ACHN (cell line): ENCODE measurements around the gene OR2G2.

Source experiments
- DNase-seq: peaks from one replicate; pipeline ENCODE4 v3.0.0-alpha.2; 2015
- in situ Hi-C: cut with HindIII; loops from 2 replicates; pipeline ENCODE4 v1.10.0; 2017; ENCODE audit warnings: low sequenced_read_pairs, low pct_ligation_motif_present, low pct_unique_long_range_greater_than_20kb

Gene OR2G2, protein sequence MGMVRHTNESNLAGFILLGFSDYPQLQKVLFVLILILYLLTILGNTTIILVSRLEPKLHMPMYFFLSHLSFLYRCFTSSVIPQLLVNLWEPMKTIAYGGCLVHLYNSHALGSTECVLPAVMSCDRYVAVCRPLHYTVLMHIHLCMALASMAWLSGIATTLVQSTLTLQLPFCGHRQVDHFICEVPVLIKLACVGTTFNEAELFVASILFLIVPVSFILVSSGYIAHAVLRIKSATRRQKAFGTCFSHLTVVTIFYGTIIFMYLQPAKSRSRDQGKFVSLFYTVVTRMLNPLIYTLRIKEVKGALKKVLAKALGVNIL

DNA sequence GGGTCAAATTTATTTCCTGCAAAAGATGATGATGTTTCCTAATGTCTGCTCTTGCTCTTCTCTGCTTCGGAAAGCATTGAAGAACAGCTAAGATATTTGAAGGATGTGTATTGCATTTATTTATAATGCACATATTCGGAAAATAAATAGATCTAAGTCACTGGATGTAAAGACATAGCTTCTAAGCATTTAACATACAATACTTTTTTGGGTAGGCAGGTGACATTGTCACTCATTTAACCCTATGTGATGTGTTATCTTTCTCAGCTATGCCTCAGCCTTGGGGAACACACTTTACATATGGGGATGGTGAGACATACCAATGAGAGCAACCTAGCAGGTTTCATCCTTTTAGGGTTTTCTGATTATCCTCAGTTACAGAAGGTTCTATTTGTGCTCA is at the start of gene OR2G2:
Gene OR2G2 (plus strand): TSS at position 301 of the 400 bp plus-strand sequence. CDS start 0 bp downstream, at position 301.
- in situ Hi-C loops: no loop called here
- no peak for DNase-seq

DNA sequence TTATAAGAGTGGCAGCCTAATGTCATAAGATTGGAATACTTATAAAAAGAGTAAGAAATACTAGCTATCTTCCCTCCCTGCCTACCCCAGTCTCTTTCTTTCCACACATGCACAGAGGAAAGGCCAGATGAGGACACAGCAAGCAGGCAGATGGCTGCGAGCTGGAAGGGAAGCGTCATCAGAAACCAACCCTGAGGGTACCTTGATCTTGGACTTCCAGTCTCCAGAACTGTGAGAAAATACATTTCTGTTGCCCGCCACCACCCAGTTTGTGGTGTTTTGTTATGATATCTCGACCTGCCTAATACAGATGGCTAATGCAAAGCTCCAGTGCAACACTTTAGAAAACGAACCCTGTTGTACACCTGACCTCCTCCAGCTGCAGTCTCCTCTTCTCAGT is 49.6 kb upstream of the OR2G2 start:
- in situ Hi-C loops: no loop called here
- DNase-seq: no peak

DNA sequence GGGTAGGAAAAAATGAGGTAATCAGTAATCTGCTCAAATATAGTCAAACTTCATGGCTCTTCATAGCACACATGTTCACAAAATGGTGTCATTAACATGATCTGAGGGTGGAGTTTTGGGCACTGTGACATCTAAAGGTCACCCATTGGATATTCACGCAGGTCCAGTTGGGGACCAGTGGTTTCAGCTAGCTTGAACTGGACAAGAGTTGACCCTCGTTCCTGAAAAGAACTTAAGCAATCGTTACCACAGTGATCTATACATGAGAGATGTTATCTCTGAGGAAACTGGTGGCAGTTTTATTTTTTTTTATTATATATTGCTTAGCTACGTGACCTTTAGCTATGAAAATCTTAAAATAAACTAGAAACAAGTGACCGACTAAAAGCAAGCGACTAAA is 48.9 kb upstream of the OR2G2 start:
- DNase-seq: no peak
- in situ Hi-C loops: no loop called here

DNA sequence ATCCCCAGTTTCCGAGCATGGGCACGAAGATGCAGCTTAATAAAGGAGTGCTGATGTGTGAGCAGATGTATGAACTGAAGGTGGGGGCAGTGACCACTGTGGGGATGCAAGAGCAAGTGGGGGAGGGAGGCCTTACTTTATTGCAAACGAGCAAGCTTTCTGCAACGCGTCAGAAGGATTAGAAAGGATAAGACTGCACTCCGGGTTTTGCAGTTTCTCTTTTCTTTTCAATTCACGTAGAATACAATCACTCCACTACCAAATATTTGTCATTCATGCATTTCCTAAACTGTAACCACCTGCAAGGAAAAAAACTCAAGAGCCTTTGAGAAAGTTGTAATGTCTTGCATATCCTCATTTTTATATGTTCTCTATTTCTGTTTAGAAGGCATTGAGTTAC is 47.6 kb upstream of the OR2G2 start:
- in situ Hi-C loops: no loop called here

DNA sequence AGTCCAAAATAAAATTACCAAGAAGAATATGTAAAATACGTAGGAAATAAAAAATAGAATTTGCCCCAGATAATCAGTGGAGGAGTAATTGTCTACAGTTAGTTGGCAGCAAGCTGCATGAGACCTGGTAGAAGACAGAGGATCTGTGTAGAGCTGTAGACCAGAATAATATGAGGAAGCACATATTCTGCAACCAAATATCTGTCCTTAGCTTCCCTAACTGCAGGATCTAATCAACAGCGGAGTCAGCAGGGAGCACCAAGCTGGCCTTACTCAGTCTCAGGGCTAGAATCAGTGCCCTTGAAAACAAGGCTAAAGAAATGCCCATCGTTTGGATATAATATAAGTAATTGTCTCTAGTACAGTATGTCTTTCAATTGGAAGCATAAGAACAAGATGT is 45.3 kb upstream of the OR2G2 start:
- in situ Hi-C loops: no loop called here
- DNase-seq: no peak

More for the DNA sequence above, 47.6 kb upstream of the OR2G2 start:
- DNase-seq: no peak

DNA sequence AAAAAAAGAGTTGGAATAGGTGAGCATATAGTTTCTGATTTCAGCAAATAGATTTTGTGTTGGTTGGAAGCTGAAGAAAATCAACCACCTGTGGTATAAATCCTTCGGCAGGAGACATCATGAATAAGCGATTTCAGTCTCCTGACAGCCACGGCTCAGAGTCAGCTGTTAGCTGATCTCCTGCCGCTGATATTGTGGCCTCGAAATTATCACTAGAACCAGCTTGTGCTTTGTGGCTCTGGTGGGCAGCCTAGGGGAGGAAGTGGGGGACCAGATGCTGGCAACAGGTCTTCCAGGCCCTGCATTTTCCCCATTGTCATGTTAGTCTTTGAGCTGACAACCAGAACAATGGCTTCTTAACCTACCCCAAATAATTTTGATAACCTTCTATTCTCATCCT is 40.1 kb upstream of the OR2G2 start:
- in situ Hi-C loops: no loop called here
- DNase-seq: no peak

DNA sequence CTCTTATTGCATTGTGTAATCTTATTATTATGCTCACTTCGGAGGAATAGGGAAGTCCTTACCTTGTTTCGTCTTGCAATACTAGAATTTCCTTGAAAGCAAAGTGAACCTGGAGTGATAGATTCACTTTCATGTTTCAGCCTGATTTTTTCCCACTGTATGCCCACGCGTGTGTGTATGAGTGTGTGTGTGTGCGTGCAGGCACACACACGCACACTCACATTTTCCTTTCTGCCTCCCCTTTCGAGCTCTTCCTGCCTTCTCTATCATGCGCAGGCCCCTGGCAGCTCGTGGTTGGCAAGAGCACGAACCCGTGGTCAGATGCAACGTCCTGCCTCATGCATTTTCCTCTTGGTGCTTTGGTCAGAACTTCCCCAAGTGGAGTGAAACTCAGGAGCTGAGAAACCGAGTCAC is 39.4 kb upstream of the OR2G2 start, which contains the start of gene GCSAML:
Gene GCSAML (plus strand): TSS at position 366 of the 414 bp plus-strand sequence. CDS start 58 bp downstream, outside the sequence.
- DNase-seq: no peak

DNA sequence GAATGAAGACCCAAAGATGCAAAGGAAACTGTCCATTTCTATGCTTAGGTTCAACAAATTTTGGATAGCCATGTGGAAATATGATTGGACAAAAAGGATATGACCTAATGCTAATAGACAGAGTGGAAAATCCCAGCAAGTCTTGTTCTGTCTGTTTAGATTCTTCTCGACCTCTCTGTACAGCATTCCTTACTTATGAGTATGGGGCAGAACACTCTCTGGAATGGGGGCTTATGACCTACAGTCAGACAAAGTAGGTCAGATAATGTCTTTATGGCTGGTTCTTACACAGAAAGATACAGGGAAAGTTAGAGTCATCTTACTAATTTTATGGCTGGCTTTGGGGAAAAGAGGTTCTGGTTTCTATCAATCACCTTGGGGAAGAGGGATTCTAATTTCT is 36.4 kb upstream of the OR2G2 start:
- in situ Hi-C loops: no loop called here
- no peak for DNase-seq

More for the DNA sequence above, 39.4 kb upstream of the OR2G2 start, which contains the start of gene GCSAML:
- in situ Hi-C loops: no loop called here

DNA sequence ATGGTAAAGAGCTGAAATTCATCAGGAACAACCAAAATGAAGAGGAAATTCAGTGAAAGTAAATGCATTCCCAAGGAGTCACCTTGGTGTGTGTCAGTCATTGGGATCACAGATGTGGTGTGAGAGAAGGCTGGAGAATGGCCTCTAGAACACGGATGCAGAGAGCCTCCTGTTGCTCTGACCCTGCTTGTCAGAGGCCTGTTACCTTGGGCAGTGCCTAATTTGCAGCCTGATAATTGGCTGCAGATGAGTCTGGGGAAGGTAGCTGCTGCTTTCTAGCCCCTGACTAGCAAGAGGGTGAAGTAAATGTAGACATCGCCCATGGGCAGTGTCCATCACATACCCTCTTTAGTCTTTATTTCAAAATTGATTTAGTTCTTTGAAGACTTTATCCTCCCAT is 35.9 kb upstream of the OR2G2 start:
- in situ Hi-C loops: no loop called here
- DNase-seq: no peak

DNA sequence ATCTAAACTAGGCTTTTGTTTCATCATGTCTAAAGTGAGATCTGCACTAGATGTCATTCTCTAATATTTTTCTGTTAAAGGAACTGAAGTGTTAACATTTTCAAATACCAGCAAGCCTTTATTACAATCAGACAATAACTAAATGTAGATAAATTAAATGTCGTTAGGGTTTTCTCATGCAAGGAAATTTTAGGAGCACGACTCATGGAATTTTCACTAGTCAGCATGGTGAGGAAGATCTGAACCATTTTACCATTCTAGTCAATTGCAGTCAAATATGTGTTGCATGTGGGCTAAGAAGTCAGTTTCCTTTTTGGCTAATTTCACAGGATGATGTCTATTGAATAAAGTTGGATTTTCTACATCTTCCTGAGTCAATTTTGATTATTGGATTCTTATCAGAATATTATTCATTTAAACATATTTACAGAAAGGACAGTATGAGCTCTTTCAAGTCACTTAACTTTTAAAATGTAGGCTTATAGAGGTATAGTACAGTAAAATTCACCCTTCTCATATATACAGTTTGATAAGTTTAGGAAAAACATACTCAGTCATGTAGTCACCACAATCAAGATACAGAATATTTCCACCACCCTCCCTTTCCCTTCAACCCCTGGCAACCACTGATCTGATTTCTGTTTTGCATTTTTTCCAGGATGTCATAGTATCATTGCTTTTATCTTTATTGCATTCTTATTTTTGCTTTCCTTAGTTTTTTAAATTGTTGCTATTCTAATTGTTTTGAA is 30.1 kb upstream of the OR2G2 start:
- no peak for DNase-seq
- in situ Hi-C loops: no loop called here

DNA sequence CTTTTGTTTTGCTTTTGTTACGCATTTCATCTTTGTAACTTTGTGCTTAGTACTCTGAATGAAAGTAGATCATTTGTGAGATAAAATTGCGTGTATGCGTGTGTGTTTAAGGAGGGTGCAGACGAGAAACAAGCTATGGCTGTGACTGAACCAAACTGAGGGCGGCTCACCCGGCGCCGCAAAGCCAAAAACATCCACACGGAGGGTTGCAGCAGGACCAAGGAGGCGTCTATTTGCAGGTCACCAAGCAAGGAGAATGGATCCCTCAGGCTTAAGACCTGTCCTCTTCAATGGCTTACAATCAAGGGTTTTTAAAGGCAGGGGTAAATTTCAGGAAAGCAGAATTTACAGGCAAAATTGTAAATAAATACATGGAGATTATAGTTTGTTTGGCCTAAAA is 26.4 kb upstream of the OR2G2 start:
- no peak for DNase-seq
- in situ Hi-C loops: no loop called here

DNA sequence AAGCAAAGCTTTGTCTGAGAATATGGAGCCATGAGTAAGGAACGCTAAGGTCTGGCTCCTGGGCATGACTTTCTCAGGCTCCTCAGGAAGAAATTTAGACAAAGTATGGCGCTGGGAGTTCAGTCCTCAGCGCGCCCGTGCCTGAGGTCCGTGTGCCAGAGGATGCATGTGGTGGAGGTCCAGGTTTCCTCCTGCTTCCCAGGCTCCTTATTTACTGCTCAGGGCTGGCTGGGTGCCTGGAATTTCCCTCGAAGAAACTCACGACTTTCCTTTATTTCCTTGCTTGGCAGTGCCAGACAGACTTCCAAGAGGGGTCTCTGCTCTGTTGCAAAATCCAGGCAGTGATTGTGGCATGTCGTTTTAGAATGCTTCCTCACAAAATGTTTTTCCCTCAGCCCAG is 26.0 kb upstream of the OR2G2 start:
- in situ Hi-C loops: no loop called here
- no peak for DNase-seq

DNA sequence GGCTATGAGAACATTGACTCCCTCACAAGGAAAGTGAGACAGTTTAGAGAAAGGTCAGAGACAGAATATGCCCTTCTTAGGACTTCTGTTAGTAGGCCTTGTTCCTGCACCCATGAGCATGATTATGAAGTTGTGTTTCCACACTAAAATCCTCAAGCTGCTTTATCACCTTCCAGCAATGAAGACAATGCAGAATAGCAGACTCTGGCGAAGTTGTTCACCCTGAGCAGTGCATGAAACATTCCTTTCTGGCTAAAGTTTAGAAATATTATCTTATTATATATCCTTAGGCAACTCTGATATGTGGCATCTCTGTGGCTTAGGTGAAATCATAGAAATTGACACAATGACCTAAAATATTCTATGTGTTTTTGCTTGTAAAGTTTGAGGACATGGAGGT is 13.9 kb upstream of the OR2G2 start:
- in situ Hi-C loops: no loop called here
- no peak for DNase-seq

DNA sequence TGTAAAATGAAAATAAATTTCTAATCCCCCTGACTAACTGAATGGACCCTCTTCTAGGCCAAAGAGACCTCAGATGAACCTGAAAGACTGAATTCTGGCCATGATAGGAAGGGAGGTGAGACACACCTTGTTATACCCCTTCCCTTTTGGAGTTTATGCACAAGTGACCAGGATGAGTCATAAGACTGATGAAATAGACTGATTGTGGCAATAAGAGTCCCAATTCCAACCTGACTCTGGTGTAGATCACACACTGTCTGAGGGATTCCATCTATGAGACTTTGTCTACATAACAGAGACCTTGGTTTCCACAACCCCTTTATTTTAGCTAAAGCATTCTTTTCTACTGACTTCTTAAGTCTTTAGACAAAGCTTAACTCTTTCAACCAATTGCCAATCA is 13.5 kb upstream of the OR2G2 start:
- DNase-seq: no peak
- in situ Hi-C loops: no loop called here

DNA sequence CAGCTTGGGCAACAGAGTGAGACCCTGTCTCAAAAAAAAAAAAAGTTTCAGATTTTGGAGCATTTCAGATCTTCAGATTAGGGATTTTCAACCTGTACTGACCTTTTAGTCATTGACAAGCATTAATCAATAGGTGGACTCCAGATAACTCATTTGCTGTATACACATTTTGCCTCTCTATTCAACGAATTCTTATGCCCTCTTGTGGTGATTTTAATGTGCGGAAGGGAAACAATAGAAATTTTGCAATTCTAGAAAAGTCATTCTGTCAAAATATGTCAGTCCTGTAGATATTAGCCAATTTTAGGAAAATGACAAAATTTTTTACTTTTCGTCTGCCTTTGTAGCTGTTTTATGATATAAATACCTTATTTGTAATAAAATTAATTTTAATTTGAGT is 11.6 kb upstream of the OR2G2 start:
- in situ Hi-C loops: no loop called here
- DNase-seq: peak; percentile 34

DNA sequence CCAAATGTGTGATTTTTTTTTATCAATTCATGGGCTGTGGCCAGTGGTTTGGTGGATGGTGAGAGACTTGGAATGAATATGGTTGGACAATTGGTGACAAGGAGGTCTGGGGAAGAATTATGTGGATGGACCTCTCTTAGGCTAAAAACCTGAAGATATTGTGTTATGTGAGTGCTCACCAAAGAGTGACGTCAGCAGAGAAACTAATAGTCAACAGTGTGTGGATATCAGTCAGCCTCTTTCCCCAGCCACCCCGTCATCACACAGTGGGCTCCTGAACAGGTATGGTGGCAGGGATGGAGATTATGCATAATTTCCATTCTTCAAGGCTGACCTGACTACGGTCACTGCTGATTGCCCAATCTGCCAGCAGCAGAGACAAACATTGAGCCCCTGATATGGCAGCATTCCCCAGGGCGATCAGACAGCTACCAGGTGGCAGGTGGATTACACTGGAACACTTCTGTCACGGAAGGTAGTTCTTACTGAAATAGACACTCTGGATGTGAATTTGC is 9.2 kb upstream of the OR2G2 start:
- DNase-seq: no peak
- in situ Hi-C loops: no loop called here

DNA sequence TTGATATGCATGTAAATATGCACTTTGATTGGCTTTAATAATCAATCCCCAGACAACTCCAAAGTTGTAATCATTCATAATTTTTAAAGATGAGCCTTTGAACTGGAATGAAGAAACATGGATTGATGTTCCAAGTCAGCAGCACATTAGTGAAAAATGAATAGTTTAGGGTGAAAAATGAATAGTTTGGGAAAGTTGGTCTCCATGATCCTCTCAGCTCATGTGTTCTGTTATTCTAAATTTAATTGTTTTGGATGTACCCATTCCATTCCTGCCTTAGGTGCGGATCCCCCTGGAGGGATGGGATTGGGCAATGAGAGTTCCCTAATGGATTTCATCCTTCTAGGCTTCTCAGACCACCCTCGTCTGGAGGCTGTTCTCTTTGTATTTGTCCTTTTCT is 17.1 kb downstream of the OR2G2 start, which contains the start of gene OR2G3:
Gene OR2G3 (plus strand): TSS at position 301 of the 400 bp plus-strand sequence. CDS start 0 bp downstream, at position 301.
- no peak for DNase-seq
- in situ Hi-C loops: no loop called here

DNA sequence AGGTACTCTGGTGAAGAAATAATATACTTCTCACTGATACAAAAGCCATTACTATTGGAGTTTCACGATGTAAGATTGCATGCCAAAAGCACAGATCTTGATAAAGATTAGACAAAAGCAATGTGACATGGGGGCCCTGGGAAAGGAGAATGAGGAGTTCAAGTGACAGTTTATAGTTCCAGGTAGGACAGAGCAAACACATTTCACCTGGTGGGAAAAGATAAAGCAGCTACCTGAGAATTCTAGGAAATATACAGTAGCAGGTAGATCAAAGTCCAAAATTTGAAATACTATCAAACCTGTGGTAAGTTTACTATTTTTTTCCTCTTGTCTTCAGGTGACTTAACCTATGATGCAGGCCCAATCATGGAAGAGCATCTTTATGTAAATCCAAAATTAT is 25.2 kb downstream of the OR2G2 start:
- in situ Hi-C loops: no loop called here
- DNase-seq: no peak

DNA sequence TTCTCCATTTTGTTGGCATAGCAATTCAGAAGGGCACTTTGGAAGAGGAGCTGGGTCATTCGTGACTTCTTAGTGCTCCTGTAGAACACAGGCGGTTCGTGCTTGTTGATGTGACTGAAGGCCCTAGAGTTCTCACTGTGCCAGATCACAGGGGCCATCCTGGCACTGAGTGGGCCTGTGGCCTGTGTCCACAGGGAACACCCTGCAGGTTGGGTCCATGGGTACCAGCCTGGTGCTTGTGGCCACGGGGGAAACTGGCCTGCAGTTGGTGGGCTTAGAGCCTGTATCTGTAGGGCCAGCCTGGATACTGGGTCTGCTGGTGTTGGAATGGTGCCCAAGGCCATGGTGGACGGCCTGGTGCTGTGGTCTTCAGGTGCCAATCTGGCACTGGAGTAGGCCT is 26.5 kb downstream of the OR2G2 start:
- no peak for DNase-seq
- in situ Hi-C loops: no loop called here

DNA sequence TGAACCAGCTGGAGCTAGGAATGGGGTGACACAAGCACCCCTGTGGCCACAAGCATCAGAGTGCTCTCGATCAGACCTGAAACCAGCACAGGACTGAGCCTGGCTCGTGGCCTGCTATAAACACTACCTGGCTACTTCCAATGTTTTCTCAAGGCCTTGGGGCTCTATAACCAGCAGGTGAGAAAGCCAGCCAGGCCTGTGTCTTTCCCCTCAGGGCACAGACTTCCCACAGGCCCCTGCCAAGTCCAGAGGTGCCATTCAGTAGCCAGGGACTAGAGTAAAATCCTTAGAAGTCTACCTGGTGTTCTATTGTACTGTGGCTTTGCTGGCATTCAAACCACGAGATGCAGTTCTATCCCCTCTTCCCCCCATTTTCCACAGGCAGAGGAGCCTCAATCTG is 39.8 kb downstream of the OR2G2 start:
- no peak for DNase-seq
- in situ Hi-C loops: no loop called here
